ENCODE results near the gene ERC2. TPM values are rescaled to one million over a fixed set of nuclear protein-coding genes. Genes with fewer than 3 reads are reported as not detected.

The ERC2 gene
- total RNA-seq, 2 donors from 2014 or later = 0.33 to 1.2 TPM

DNA sequence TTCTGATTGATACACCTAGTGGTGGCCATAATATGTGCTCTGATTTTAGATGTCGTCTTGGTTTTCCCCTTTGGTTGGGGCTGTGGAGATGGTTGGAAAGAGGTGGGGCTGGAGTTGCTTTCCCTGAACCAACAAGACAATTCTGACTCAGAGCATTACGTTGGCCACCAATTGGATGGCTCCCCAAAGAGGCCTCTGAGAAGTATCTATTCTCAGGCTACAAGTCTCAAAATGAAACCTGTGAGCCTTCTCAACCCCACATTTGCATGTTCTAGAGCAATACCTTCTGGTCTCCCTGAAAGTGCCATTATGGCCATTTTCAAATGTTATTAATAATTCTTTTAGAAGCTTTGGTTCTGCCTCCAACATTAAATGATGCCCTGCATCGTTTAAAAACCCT is 792.8 kb downstream of the ERC2 start:
- ATAC-seq = no peak
- peaks cover 9% of the 10 kb centered on the region for H3K9me3 Mint-ChIP-seq
- no peaks in the 10 kb centered on the region for H3K36me3 Mint-ChIP-seq
- H3K27me3 Mint-ChIP-seq = peaks cover 0 to 4% of the 10 kb centered on the region in 2 donors
- no peaks in the 10 kb centered on the region for H3K4me1 Mint-ChIP-seq (ENCODE audit: low read depth in 2 of 2)
- H3K4me3 Mint-ChIP-seq = no peak overlapping the region
- no peak for DNase-seq (ENCODE audit: low spot score)
- no peak overlapping the region for H3K27ac Mint-ChIP-seq

DNA sequence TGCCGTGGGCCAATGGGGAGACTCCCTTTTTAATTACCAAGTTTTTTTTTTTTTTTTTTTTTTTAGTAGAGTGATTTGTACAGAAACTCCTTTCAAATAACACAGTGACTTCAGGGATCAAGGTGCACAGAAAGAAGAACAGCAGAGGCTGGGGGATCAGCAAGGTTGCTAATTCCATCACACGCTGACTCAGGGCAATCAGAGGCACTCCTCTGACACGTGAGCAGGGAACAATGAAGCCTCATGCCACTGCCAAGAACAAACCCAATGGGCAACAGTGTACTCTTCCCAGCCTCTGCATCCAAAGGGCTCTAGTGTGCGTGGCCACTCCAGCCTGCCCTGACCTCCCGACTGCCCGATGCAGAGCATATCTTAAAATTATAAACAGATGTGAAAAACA is 794.5 kb downstream of the ERC2 start:
- DNase-seq (ENCODE audit: low spot score) = no peak
- Mint-ChIP-seq H3K9me3 (peaks cover 3% of the 10 kb centered on the region), H3K36me3 (no peaks in the 10 kb centered on the region), H3K4me1 (ENCODE audit: low read depth in 2 of 2) (no peaks in the 10 kb centered on the region), H3K27me3 (no peaks in the 10 kb centered on the region), H3K4me3 (no peak overlapping the region), H3K27ac (no peak overlapping the region)
- ATAC-seq = no peak

DNA sequence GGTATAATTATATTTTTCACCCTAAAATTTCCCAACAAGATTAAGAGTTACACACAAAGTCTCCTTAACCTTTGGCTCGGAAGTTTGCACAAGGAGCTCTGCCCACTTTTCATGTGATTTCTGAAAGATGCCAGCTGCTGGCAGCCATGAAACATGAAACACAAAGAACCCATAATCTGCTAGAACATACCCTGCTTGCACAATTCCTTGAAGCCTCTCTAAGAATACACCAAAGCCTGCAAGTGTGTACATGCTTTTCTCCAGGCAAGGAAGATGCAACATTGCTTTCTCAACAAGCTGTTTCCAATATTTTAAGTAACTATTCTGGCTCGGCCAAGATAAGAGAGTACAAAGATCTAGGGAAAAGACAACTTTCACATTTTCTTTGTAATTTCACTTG is 799.1 kb downstream of the ERC2 start:
- Mint-ChIP-seq H3K4me1 (ENCODE audit: low read depth in 2 of 2) (no peaks in the 10 kb centered on the region), H3K27me3 (no peaks in the 10 kb centered on the region), H3K36me3 (no peaks in the 10 kb centered on the region), H3K27ac (no peak overlapping the region), H3K9me3 (peaks cover 4% of the 10 kb centered on the region), H3K4me3 (no peak overlapping the region)
- ATAC-seq = no peak
- DNase-seq (ENCODE audit: low spot score) = no peak

- no peaks in the 10 kb centered on the region for H3K36me3 Mint-ChIP-seq
- DNase-seq (ENCODE audit: low spot score) (no peak), ATAC-seq (no peak)
- peaks cover 4% of the 10 kb centered on the region for H3K9me3 Mint-ChIP-seq
- H3K4me3 Mint-ChIP-seq = no peak overlapping the region
- H3K27me3 Mint-ChIP-seq = no peaks in the 10 kb centered on the region
- no peaks in the 10 kb centered on the region for H3K4me1 Mint-ChIP-seq (ENCODE audit: low read depth in 2 of 2)
- no peak overlapping the region for H3K27ac Mint-ChIP-seq
Observed at GRCh38 chr3:55668359-55668758, 799.9 kb downstream of the ERC2 start.

- DNase-seq (ENCODE audit: low spot score) (no peak), ATAC-seq (no peak)
- Mint-ChIP-seq H3K9me3 (peaks cover 4% of the 10 kb centered on the region), H3K4me1 (ENCODE audit: low read depth in 2 of 2) (no peaks in the 10 kb centered on the region), H3K27me3 (peaks cover 0 to 6% of the 10 kb centered on the region in 2 donors), H3K27ac (no peak overlapping the region), H3K36me3 (no peaks in the 10 kb centered on the region), H3K4me3 (no peak overlapping the region)
Observed at GRCh38 chr3:55664387-55664786, 803.9 kb downstream of the ERC2 start.

- Mint-ChIP-seq H3K27ac (no peak overlapping the region), H3K36me3 (no peaks in the 10 kb centered on the region)
Observed at GRCh38 chr3:55662683-55663082, 805.6 kb downstream of the ERC2 start.

DNA sequence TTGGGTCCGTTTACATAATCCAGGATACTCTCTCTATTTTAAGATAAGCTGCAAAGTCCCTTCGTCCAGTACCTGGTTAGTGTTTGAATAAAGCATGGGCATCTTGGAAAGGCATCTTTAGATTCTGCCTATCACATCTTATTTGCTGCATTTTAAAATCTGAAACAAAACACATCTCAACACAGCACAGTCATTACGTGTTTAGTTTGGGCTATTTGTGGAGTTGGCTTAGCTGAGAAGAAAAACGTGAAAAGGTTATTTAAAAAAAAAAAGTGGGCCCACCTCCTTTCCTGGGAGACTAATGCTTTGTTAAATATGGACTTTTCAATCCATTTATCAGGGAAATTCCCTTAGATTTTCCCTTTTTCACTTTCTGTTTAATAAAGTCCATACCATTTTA is 806.7 kb downstream of the ERC2 start:
- H3K4me3 Mint-ChIP-seq = no peak overlapping the region
- H3K36me3 Mint-ChIP-seq = no peaks in the 10 kb centered on the region
- DNase-seq (ENCODE audit: low spot score) = no peak
- peaks cover 0 to 6% of the 10 kb centered on the region in 2 donors for H3K27me3 Mint-ChIP-seq
- peaks cover 4% of the 10 kb centered on the region for H3K9me3 Mint-ChIP-seq
- H3K4me1 Mint-ChIP-seq (ENCODE audit: low read depth in 2 of 2) = no peaks in the 10 kb centered on the region
- no peak for ATAC-seq
- H3K27ac Mint-ChIP-seq = no peak overlapping the region

More at GRCh38 chr3:55662683-55663082, 805.6 kb downstream of the ERC2 start:
- H3K27me3 Mint-ChIP-seq = peaks cover 0 to 6% of the 10 kb centered on the region in 2 donors
- H3K4me3 Mint-ChIP-seq = no peak overlapping the region
- peaks cover 4% of the 10 kb centered on the region for H3K9me3 Mint-ChIP-seq
- no peak for ATAC-seq
- H3K4me1 Mint-ChIP-seq (ENCODE audit: low read depth in 2 of 2) = no peaks in the 10 kb centered on the region
- DNase-seq (ENCODE audit: low spot score) = no peak

DNA sequence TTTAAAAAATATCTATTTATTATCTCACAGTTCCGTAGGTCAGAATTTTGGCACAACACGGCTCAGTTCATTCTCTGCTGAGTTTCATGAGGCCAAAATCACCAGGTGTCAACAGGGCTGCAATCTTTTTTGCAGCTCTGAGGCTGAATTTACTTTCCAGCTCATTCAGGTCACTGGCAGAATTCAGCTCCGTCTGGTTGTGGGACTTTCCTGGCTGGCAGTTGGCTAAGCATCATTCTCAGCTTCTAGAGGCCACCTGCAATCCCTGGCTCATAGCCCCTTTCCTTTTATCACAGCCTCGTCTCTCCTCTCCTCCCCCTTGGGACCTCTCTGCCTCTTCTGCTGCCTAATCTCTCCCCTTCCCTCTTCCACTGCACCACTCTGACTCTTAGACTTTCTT is 807.1 kb downstream of the ERC2 start:
- Mint-ChIP-seq H3K4me1 (ENCODE audit: low read depth in 2 of 2) (no peaks in the 10 kb centered on the region), H3K27me3 (peaks cover 0 to 6% of the 10 kb centered on the region in 2 donors), H3K27ac (no peak overlapping the region), H3K9me3 (peaks cover 4% of the 10 kb centered on the region), H3K36me3 (no peaks in the 10 kb centered on the region), H3K4me3 (no peak overlapping the region)
- ATAC-seq (no peak), DNase-seq (ENCODE audit: low spot score) (no peak)

DNA sequence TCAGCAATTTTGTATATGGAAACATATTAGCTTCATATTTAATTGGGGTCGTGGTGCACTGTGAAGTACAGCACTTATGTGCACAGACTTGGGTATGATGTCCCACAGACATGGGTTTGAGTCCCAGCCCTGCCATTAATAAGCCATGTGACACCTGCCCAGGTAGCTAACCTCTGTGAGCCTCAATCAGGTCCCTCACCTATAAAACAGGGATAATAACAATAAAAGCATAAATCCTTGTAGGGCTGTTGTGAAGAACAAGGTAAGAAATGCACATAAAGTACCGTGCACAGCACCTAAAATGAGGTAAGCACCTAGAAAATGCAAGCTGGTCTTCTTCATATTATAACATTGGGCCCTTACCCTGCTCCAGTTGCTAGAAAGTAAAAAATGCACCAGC is 807.6 kb downstream of the ERC2 start:
- Mint-ChIP-seq H3K27me3 (peaks cover 0 to 6% of the 10 kb centered on the region in 2 donors), H3K4me3 (no peak overlapping the region), H3K36me3 (no peaks in the 10 kb centered on the region)

GRCh38 chr3:55659701-55660100 is 808.6 kb downstream of the ERC2 start:
- ATAC-seq = no peak
- Mint-ChIP-seq H3K4me1 (ENCODE audit: low read depth in 2 of 2) (no peaks in the 10 kb centered on the region), H3K27ac (no peak overlapping the region), H3K4me3 (no peak overlapping the region), H3K9me3 (no peaks in the 10 kb centered on the region), H3K36me3 (no peaks in the 10 kb centered on the region), H3K27me3 (peaks cover 0 to 6% of the 10 kb centered on the region in 2 donors)
- no peak for DNase-seq (ENCODE audit: low spot score)

More for the DNA sequence above, 807.6 kb downstream of the ERC2 start:
- peaks cover 4% of the 10 kb centered on the region for H3K9me3 Mint-ChIP-seq
- no peaks in the 10 kb centered on the region for H3K4me1 Mint-ChIP-seq (ENCODE audit: low read depth in 2 of 2)
- no peak for DNase-seq (ENCODE audit: low spot score)
- no peak overlapping the region for H3K27ac Mint-ChIP-seq
- no peak for ATAC-seq

- Mint-ChIP-seq H3K4me1 (ENCODE audit: low read depth in 2 of 2) (no peaks in the 10 kb centered on the region), H3K36me3 (no peaks in the 10 kb centered on the region), H3K9me3 (no peaks in the 10 kb centered on the region), H3K27ac (no peak overlapping the region), H3K27me3 (peaks cover 0 to 6% of the 10 kb centered on the region in 2 donors), H3K4me3 (no peak overlapping the region)
- ATAC-seq (no peak), DNase-seq (ENCODE audit: low spot score) (no peak)
Observed at GRCh38 chr3:55658690-55659562, 809.3 kb downstream of the ERC2 start.

DNA sequence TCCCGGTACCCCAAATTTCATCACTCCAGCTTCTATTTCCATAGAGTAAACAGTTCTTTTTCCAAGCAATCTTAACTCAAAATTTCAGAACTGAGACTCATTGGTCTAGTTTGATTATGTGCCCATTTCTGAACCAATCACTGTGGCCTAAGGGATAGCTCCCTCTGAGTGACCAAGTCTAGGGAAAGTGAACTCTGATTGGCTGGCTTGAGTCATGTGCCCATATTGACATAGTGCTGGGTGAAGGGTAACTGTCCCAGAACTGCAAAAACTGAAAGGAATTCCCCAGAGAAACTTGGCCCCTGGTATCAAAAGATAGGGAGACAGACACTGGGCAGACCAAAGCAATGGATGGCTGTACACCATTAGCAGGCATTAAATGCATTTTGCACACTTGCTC is 810.0 kb downstream of the ERC2 start:
- H3K27ac Mint-ChIP-seq = no peak overlapping the region
- DNase-seq (ENCODE audit: low spot score) (no peak), ATAC-seq (no peak)
- no peak overlapping the region for H3K4me3 Mint-ChIP-seq
- no peaks in the 10 kb centered on the region for H3K36me3 Mint-ChIP-seq
- no peaks in the 10 kb centered on the region for H3K4me1 Mint-ChIP-seq (ENCODE audit: low read depth in 2 of 2)
- peaks cover 0 to 6% of the 10 kb centered on the region in 2 donors for H3K27me3 Mint-ChIP-seq
- no peaks in the 10 kb centered on the region for H3K9me3 Mint-ChIP-seq

GRCh38 chr3:55655544-55655943 is 812.7 kb downstream of the ERC2 start:
- ATAC-seq (peak in 1 of 2 donors; percentile 26), DNase-seq (ENCODE audit: low spot score) (no peak)
- H3K27me3 Mint-ChIP-seq = no peaks in the 10 kb centered on the region
- no peaks in the 10 kb centered on the region for H3K4me1 Mint-ChIP-seq (ENCODE audit: low read depth in 2 of 2)
- H3K27ac Mint-ChIP-seq = no peak overlapping the region
- H3K9me3 Mint-ChIP-seq = no peaks in the 10 kb centered on the region
- H3K36me3 Mint-ChIP-seq = no peaks in the 10 kb centered on the region
- H3K4me3 Mint-ChIP-seq = no peak overlapping the region

GRCh38 chr3:55654123-55654760 is 814.0 kb downstream of the ERC2 start:
- H3K27me3 Mint-ChIP-seq = no peaks in the 10 kb centered on the region
- no peaks in the 10 kb centered on the region for H3K36me3 Mint-ChIP-seq
- H3K4me3 Mint-ChIP-seq = no peak overlapping the region
- H3K9me3 Mint-ChIP-seq = no peaks in the 10 kb centered on the region
- no peak overlapping the region for H3K27ac Mint-ChIP-seq
- H3K4me1 Mint-ChIP-seq (ENCODE audit: low read depth in 2 of 2) = no peaks in the 10 kb centered on the region
- DNase-seq (ENCODE audit: low spot score) (no peak), ATAC-seq (no peak)
